ENCODE results near the gene UBE2E1. TPM values are rescaled to one million over a fixed set of nuclear protein-coding genes. Genes with fewer than 3 reads are reported as not detected.

Gene UBE2E1
- total RNA-seq, 5 donors from 2014 or later (not counting 1 experiment from before 2014, with no cell fraction given), result 39.1 to 71.8 (median 51.6) TPM

- Histone ChIP-seq H3K4me1 (ENCODE audit: control insufficient read depth in 1 of 2, extremely low read depth in 1 of 2, insufficient read depth in 2 of 2, low read length in 2 of 2) (peaks cover 21 to 33% of the 10 kb centered on the region in 2 experiments), H3K27me3 (replicated peaks in 1 of 2; ENCODE audit: control insufficient read depth in 2 of 2, extremely low read depth in 1 of 2, insufficient read depth in 2 of 2, low read length in 1 of 2) (no peaks in the 10 kb centered on the region), H3K4me3 (ENCODE audit: control insufficient read depth in 1 of 2, extremely low read depth in 1 of 2, low read length in 1 of 2) (no peak overlapping the region), H3K27ac (ENCODE audit: low read length) (no peak overlapping the region), H3K9me3 (no peaks in the 10 kb centered on the region), H3K36me3 (ENCODE audit: control insufficient read depth in 2 of 2, extremely low read depth in 1 of 2, insufficient read depth in 1 of 2, low read length in 1 of 2) (no peaks in the 10 kb centered on the region)
- ChIA-PET POLR2A (interaction anchor here (0.6 to 1.0 kb wide), 3 partner anchors 13 to 35 kb away, joined by 4 to 5 read pairs (median 4); no protein-coding TSS in a partner anchor), CTCF (no interaction called here)
- ATAC-seq (replicated peaks in 1 of 4) (no peak), DNase-seq (no peak)
- H3K27me3 Mint-ChIP-seq, result no peaks in the 10 kb centered on the region
- peaks cover 69 to 81% (median 69%) of the 10 kb centered on the region in 3 donors for H3K4me1 Mint-ChIP-seq
- peak overlapping the region; percentile 24 to 58 for H3K27ac Mint-ChIP-seq
- H3K36me3 Mint-ChIP-seq, result peaks cover 18% of the 10 kb centered on the region
- peak overlapping the region; percentile 94 to 98 (median 95) for H3K4me3 Mint-ChIP-seq
- no peaks in the 10 kb centered on the region for H3K9me3 Mint-ChIP-seq
These were observed 6.2 kb downstream of the UBE2E1 start for GRCh38 chr3:23811919-23812318.

DNA sequence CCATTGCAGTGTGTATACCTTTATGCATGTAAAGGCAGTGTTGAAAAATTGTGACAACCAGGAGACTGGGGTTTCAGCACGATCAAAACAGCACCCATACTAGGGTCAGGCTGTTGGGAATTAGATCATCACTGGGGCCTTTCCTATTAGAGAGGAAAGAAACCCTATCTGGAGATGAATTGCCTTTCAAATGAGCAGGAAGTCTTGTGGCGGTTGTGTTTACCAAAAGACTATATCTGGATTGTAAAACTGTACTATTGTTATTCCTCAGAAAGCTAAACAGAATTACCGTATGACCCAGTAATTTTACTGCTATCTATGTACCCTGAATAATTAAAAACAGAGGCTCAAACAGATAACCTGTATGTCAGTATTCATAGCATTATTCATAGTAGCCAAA is 10.1 kb downstream of the UBE2E1 start:
- CTCF ChIA-PET, result no interaction called here
- Mint-ChIP-seq H3K36me3 (peaks cover 38% of the 10 kb centered on the region), H3K4me3 (no peak overlapping the region), H3K27ac (no peak overlapping the region), H3K9me3 (no peaks in the 10 kb centered on the region), H3K27me3 (no peaks in the 10 kb centered on the region), H3K4me1 (peaks cover 61 to 74% (median 66%) of the 10 kb centered on the region in 3 donors)
- Histone ChIP-seq H3K4me3 (ENCODE audit: control insufficient read depth in 1 of 2, extremely low read depth in 1 of 2, low read length in 1 of 2) (no peak overlapping the region), H3K36me3 (ENCODE audit: control insufficient read depth in 2 of 2, extremely low read depth in 1 of 2, insufficient read depth in 1 of 2, low read length in 1 of 2) (no peaks in the 10 kb centered on the region), H3K9me3 (no peaks in the 10 kb centered on the region), H3K27me3 (replicated peaks in 1 of 2; ENCODE audit: control insufficient read depth in 2 of 2, extremely low read depth in 1 of 2, insufficient read depth in 2 of 2, low read length in 1 of 2) (no peaks in the 10 kb centered on the region), H3K4me1 (ENCODE audit: control insufficient read depth in 1 of 2, extremely low read depth in 1 of 2, insufficient read depth in 2 of 2, low read length in 2 of 2) (peaks cover 5 to 11% of the 10 kb centered on the region in 2 experiments), H3K27ac (ENCODE audit: low read length) (no peak overlapping the region)
- POLR2A ChIA-PET, result no interaction called here
- WGBS (ENCODE audit: insufficient coverage), result no CpG with 5 or more reads among the region's 3 CpGs
- DNase-seq, result no peak
- no peak for ATAC-seq (replicated peaks in 1 of 4)

DNA sequence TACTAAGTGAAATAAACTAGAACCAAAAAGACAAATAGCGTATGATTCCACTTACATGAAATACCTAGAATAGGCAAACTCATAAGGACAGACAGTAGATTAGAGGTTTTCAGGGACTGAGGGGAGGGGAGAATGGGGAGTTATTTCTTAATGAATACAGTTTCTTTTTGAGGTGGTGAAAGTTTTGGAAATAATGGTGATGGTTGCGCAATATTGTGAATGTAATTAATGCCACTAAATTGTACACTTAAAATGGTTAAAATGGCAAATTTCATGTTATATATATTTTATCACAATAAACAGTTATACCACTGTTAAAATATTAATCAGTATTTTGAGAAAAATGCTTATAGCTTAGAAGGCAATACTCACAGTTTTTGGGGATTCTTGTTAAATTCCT is 11.0 kb downstream of the UBE2E1 start:
- ATAC-seq (replicated peaks in 1 of 4) (no peak), DNase-seq (no peak)
- no peaks in the 10 kb centered on the region for H3K27me3 Mint-ChIP-seq
- CTCF ChIA-PET, result interaction anchor here in 1 of 2 donors (0.7 kb wide), 1 partner anchor 214 kb away, joined by 3 read pairs; no protein-coding TSS in a partner anchor
- no peaks in the 10 kb centered on the region for H3K36me3 ChIP-seq (ENCODE audit: control insufficient read depth in 2 of 2, extremely low read depth in 1 of 2, insufficient read depth in 1 of 2, low read length in 1 of 2)
- peaks cover 0 to 3% of the 10 kb centered on the region in 2 experiments for H3K4me1 ChIP-seq (ENCODE audit: control insufficient read depth in 1 of 2, extremely low read depth in 1 of 2, insufficient read depth in 2 of 2, low read length in 2 of 2)
- no peak overlapping the region for H3K4me3 ChIP-seq (ENCODE audit: control insufficient read depth in 1 of 2, extremely low read depth in 1 of 2, low read length in 1 of 2)
- no peak overlapping the region for H3K27ac ChIP-seq (ENCODE audit: low read length)
- no peak overlapping the region for H3K27ac Mint-ChIP-seq
- POLR2A ChIA-PET, result interaction anchor here in 1 of 2 donors (0.7 kb wide), 1 partner anchor 27 kb away, joined by 7 read pairs; no protein-coding TSS in a partner anchor
- no peak overlapping the region for H3K4me3 Mint-ChIP-seq
- WGBS (ENCODE audit: insufficient coverage), result no CpG with 5 or more reads among the region's 2 CpGs
- H3K36me3 Mint-ChIP-seq, result peaks cover 36% of the 10 kb centered on the region
- H3K4me1 Mint-ChIP-seq, result peaks cover 61 to 74% (median 68%) of the 10 kb centered on the region in 3 donors
- no peaks in the 10 kb centered on the region for H3K27me3 ChIP-seq (replicated peaks in 1 of 2; ENCODE audit: control insufficient read depth in 2 of 2, extremely low read depth in 1 of 2, insufficient read depth in 2 of 2, low read length in 1 of 2)
- no peaks in the 10 kb centered on the region for H3K9me3 ChIP-seq
- H3K9me3 Mint-ChIP-seq, result no peaks in the 10 kb centered on the region

DNA sequence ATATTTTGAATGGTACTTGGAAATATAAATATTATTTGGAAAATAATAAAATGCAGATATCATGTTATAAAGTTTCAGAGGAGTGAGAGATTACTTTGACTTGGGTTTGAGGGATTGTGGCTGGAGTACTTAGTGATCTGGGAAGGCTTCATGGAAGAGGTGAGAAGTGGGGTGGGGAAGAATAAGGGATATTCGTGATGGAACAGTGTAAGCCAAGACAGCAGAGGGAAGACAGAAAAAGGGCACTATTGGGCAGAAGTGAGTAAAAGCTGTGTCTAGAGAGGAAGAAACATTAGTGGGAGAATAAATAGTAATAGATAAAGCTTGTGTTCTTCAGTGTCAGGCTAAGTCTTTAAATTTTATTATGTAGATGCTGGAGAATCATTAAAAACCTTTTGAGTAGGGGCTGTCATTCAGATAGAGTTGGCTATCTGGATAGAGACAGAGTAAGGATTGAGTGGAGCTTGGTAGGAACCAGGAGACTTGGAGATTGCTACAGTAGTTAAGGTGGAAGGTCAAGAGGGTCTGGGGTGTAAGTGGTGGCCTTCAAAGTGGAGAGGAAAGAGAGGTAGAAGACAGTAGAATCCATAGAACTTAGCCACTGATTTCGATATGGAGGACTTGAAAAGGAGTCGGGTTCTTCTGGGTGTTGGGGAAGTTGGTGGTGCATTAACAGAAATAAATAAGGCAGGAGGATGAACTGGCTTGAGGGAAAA is 11.9 kb downstream of the UBE2E1 start:
- DNase-seq (no peak), ATAC-seq (replicated peaks in 1 of 4) (no peak)
- H3K27ac ChIP-seq (ENCODE audit: low read length), result no peak overlapping the region
- no peak overlapping the region for H3K4me3 Mint-ChIP-seq
- no peaks in the 10 kb centered on the region for H3K27me3 ChIP-seq (replicated peaks in 1 of 2; ENCODE audit: control insufficient read depth in 2 of 2, extremely low read depth in 1 of 2, insufficient read depth in 2 of 2, low read length in 1 of 2)
- POLR2A ChIA-PET, result interaction anchor here (0.5 to 0.7 kb wide), 3 partner anchors 26 to 52 kb away, joined by 3 to 7 read pairs (median 3); no protein-coding TSS in a partner anchor
- H3K4me1 Mint-ChIP-seq, result peaks cover 59 to 68% (median 65%) of the 10 kb centered on the region in 3 donors
- no peaks in the 10 kb centered on the region for H3K9me3 ChIP-seq
- no peak overlapping the region for H3K27ac Mint-ChIP-seq
- H3K36me3 ChIP-seq (ENCODE audit: control insufficient read depth in 2 of 2, extremely low read depth in 1 of 2, insufficient read depth in 1 of 2, low read length in 1 of 2), result no peaks in the 10 kb centered on the region
- no peaks in the 10 kb centered on the region for H3K9me3 Mint-ChIP-seq
- H3K27me3 Mint-ChIP-seq, result no peaks in the 10 kb centered on the region
- WGBS (ENCODE audit: insufficient coverage), result 100% methylated on average over 3 of the region's 3 CpGs
- CTCF ChIA-PET, result no interaction called here
- H3K4me1 ChIP-seq (ENCODE audit: control insufficient read depth in 1 of 2, extremely low read depth in 1 of 2, insufficient read depth in 2 of 2, low read length in 2 of 2), result no peaks in the 10 kb centered on the region
- H3K4me3 ChIP-seq (ENCODE audit: control insufficient read depth in 1 of 2, extremely low read depth in 1 of 2, low read length in 1 of 2), result no peak overlapping the region
- H3K36me3 Mint-ChIP-seq, result peaks cover 29% of the 10 kb centered on the region

DNA sequence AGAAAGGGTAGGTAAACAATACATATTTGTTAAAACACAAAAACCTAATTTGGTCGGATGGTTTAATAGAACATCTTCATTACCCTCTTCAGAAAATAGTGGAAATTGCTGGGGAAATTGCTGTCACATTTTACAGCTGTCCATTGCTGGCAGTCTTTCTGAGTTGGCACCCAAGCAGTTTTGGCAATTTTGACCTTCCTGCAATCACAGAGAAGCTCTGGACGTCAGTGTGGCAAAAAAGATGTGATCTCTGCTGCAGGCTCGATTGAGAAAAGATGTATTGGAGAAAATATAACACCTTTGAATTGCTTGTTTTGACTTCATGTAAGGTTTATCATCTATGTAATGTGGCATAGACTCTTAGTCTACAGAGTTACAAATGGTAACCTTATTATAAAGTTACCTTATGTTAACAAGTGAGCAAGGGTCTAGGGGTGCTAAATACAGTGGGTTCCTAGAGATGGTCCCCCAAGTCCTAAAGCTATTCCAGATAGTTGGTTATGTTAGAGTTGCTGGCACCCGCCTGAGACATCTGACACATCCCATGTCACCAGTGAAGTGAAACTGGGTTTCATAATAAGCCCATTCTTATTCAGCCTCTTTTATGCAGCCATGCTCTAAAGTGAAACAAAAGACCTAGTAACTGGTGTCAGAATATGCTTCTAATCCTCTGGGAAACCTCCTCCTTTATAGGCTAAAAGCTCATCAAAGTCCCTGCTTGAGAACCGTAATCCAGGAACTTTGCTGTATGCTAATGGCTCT is 14.0 kb downstream of the UBE2E1 start:
- POLR2A ChIA-PET, result no interaction called here
- Histone ChIP-seq H3K4me3 (ENCODE audit: control insufficient read depth in 1 of 2, extremely low read depth in 1 of 2, low read length in 1 of 2) (no peak overlapping the region), H3K4me1 (ENCODE audit: control insufficient read depth in 1 of 2, extremely low read depth in 1 of 2, insufficient read depth in 2 of 2, low read length in 2 of 2) (no peaks in the 10 kb centered on the region), H3K9me3 (no peaks in the 10 kb centered on the region), H3K27me3 (replicated peaks in 1 of 2; ENCODE audit: control insufficient read depth in 2 of 2, extremely low read depth in 1 of 2, insufficient read depth in 2 of 2, low read length in 1 of 2) (no peaks in the 10 kb centered on the region), H3K36me3 (ENCODE audit: control insufficient read depth in 2 of 2, extremely low read depth in 1 of 2, insufficient read depth in 1 of 2, low read length in 1 of 2) (no peaks in the 10 kb centered on the region), H3K27ac (ENCODE audit: low read length) (no peak overlapping the region)
- Mint-ChIP-seq H3K4me1 (peaks cover 65 to 72% (median 71%) of the 10 kb centered on the region in 3 donors), H3K4me3 (no peak overlapping the region), H3K27ac (no peak overlapping the region), H3K27me3 (no peaks in the 10 kb centered on the region), H3K36me3 (peaks cover 24% of the 10 kb centered on the region), H3K9me3 (no peaks in the 10 kb centered on the region)
- 100% methylated on average over 2 of the region's 5 CpGs for WGBS (ENCODE audit: insufficient coverage)
- no peak for DNase-seq
- CTCF ChIA-PET, result no interaction called here
- no peak for ATAC-seq (replicated peaks in 1 of 4)

DNA sequence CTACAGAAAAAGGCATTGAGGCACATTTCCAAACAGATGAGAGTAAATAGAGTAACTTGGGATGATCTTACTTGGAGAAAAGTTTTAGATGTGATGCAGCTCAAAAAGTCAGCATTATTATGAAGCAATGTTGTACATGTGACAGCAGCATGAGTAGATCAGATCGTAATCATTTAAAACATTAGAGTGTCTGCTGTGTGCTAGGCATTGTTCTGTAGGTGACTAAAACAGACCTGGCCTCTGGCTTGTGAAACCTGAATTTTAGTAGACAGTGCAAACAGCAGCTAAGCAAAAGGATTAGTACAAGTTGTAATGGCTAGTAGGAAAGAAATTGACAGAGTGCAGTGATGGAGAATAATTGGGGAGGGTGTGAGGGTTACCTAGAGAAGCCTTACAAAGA is 15.1 kb downstream of the UBE2E1 start:
- Histone ChIP-seq H3K27ac (ENCODE audit: low read length) (no peak overlapping the region), H3K36me3 (ENCODE audit: control insufficient read depth in 2 of 2, extremely low read depth in 1 of 2, insufficient read depth in 1 of 2, low read length in 1 of 2) (no peaks in the 10 kb centered on the region), H3K9me3 (no peaks in the 10 kb centered on the region), H3K4me1 (ENCODE audit: control insufficient read depth in 1 of 2, extremely low read depth in 1 of 2, insufficient read depth in 2 of 2, low read length in 2 of 2) (no peaks in the 10 kb centered on the region), H3K4me3 (ENCODE audit: control insufficient read depth in 1 of 2, extremely low read depth in 1 of 2, low read length in 1 of 2) (no peak overlapping the region), H3K27me3 (replicated peaks in 1 of 2; ENCODE audit: control insufficient read depth in 2 of 2, extremely low read depth in 1 of 2, insufficient read depth in 2 of 2, low read length in 1 of 2) (no peaks in the 10 kb centered on the region)
- Mint-ChIP-seq H3K27me3 (no peaks in the 10 kb centered on the region), H3K27ac (no peak overlapping the region), H3K36me3 (peaks cover 24% of the 10 kb centered on the region), H3K9me3 (no peaks in the 10 kb centered on the region), H3K4me3 (no peak overlapping the region), H3K4me1 (peaks cover 67 to 71% (median 70%) of the 10 kb centered on the region in 3 donors)
- ChIA-PET POLR2A (no interaction called here), CTCF (no interaction called here)
- ATAC-seq (replicated peaks in 1 of 4) (no peak), DNase-seq (no peak)
- 100% methylated on average over 1 of the region's 1 CpG for WGBS (ENCODE audit: insufficient coverage)

All from T-cell (primary cell).